Aorta (tissue), 5 donors: ENCODE results near the gene UVSSA. TPM values are rescaled to one million over a fixed set of nuclear protein-coding genes. Genes with fewer than 3 reads are reported as not detected.
A peak's percentile ranks its signal among the peaks of the same experiment; 100 is the strongest.

Source experiments
- ATAC-seq: fragments of 200-7000 bp; cut with Tn5 transposase; one replicate; pipeline ENCODE4 v1.9.1; 2022; ENCODE audit warnings: moderate library complexity; ENCODE audit not compliant: low FRiP score
- DNase-seq, 2 donors: peaks; one replicate each; pipeline ENCODE4 v3.0.0-alpha.2; 2020
- H3K27ac ChIP-seq, 2 donors: one replicate each; pipeline ENCODE4 v1.5.1; 2013; ENCODE audit warnings: low read length in 2 of 2, mild to moderate bottlenecking in 2 of 2, moderate library complexity in 2 of 2, control low read depth in 1 of 2, inconsistent platforms in 1 of 2, low read depth in 1 of 2
- H3K27me3 ChIP-seq, 2 donors: one replicate each; pipeline ENCODE4 v1.6.1; 2013; ENCODE audit warnings: control low read depth in 1 of 2, low read length in 1 of 2, mild to moderate bottlenecking in 1 of 2, moderate library complexity in 1 of 2; ENCODE audit not compliant: insufficient read depth in 2 of 2, control insufficient read depth in 1 of 2
- H3K36me3 ChIP-seq, 2 donors: one replicate each; pipeline ENCODE4 v1.6.1; 2013; ENCODE audit warnings: control low read depth in 1 of 2, low read length in 1 of 2, mild to moderate bottlenecking in 1 of 2; ENCODE audit not compliant: insufficient read depth in 2 of 2, control insufficient read depth in 1 of 2
- H3K4me1 ChIP-seq, 2 donors: one replicate each; pipeline ENCODE4 v1.6.1; 2013; ENCODE audit warnings: low read length in 2 of 2, control low read depth in 1 of 2, mild to moderate bottlenecking in 1 of 2, moderate library complexity in 1 of 2; ENCODE audit not compliant: insufficient read depth in 2 of 2, control insufficient read depth in 1 of 2
- H3K4me3 ChIP-seq, 2 donors: one replicate each; pipeline ENCODE4 v1.5.1; 2013; ENCODE audit warnings: low read length in 2 of 2, control low read depth in 1 of 2, mild to moderate bottlenecking in 1 of 2
- H3K9me3 ChIP-seq: one replicate; pipeline ENCODE4 v1.6.1; 2013; ENCODE audit warnings: mild to moderate bottlenecking, low read length; ENCODE audit not compliant: control insufficient read depth
- WGBS, 2 donors: extraction: QIAGEN DNeasy Blood & Tissue Kit; methylation state at CpG; one replicate each; pipeline ENCODE4 v1.1.7; 2013; 5-methylcytosine and 5-hydroxymethylcytosine counted together
- intact Hi-C, 2 donors: fragments of 100-400 bp; cut with DNase I; formaldehyde crosslinking; loops; one replicate each; pipeline versions ENCODE4 v1.14.2 to v1.15.0; 2022
- polyA plus RNA-seq, 2 donors: library from polyadenylated mRNA; stranded (reverse); fragments of 200-250 nt; gene quantifications; one replicate each; pipeline ENCODE4 v1.2.3, GENCODE V29; 2013
- total RNA-seq, 2 donors: library from RNA; stranded (reverse); fragmentation: NEBNext Ultra II Directional; extraction: Animal tissue kit (Norgen Biotek cat#: 25700); gene quantifications; one replicate each; pipeline ENCODE4 v1.2.1, GENCODE V29; 2021
- donor health status: healthy with polysubstance abuse.
- donor health status: Bipolar disorder and iron deficiency.
- donor health status: DM: no; HTN: no; CAD: no.
- donor health status: DM: no; HTN: no; CAD: no.
- donor health status: DM: yes; HTN: yes; CAD: no.

The UVSSA gene
- total and polyA plus RNA-seq, 4 donors, result 2.3 to 33.5 (median 16.3) TPM

GRCh38 chr4:1315836-1316536 lies 31.0 kb upstream of the UVSSA start:
- Histone ChIP-seq H3K27me3 (no peaks in the 10 kb centered on the region), H3K4me3 (no peak overlapping the region), H3K27ac (no peak overlapping the region), H3K4me1 (no peaks in the 10 kb centered on the region), H3K9me3 (no peaks in the 10 kb centered on the region), H3K36me3 (peaks cover 0 to 7% of the 10 kb centered on the region in 2 donors)
- intact Hi-C loops, result no loop called here
- DNase-seq (no peak), ATAC-seq (no peak)
- 92% methylated on average over 24 to 27 of the region's 27 CpGs for WGBS, 2 donors

GRCh38 chr4:1316537-1317168 lies 30.4 kb upstream of the UVSSA start:
- H3K27ac ChIP-seq, result no peak overlapping the region
- no peaks in the 10 kb centered on the region for H3K9me3 ChIP-seq
- peaks cover 0 to 7% of the 10 kb centered on the region in 2 donors for H3K36me3 ChIP-seq
- H3K4me3 ChIP-seq, result no peak overlapping the region
- WGBS, 2 donors, result 81 to 83% methylated on average over 16 of the region's 16 CpGs
- no peaks in the 10 kb centered on the region for H3K4me1 ChIP-seq
- intact Hi-C loops, result no loop called here
- ATAC-seq, result no peak
- no peaks in the 10 kb centered on the region for H3K27me3 ChIP-seq
- DNase-seq, result no peak

GRCh38 chr4:1317177-1318045 lies 29.6 kb upstream of the UVSSA start:
- DNase-seq (no peak), ATAC-seq (no peak)
- Histone ChIP-seq H3K36me3 (peaks cover 0 to 7% of the 10 kb centered on the region in 2 donors), H3K4me3 (no peak overlapping the region), H3K27ac (no peak overlapping the region), H3K9me3 (no peaks in the 10 kb centered on the region), H3K27me3 (no peaks in the 10 kb centered on the region), H3K4me1 (no peaks in the 10 kb centered on the region)
- WGBS, 2 donors, result 92 to 94% methylated on average over 29 of the region's 29 CpGs
- intact Hi-C loops, result no loop called here

- 95% methylated on average over 13 of the region's 13 CpGs for WGBS, 2 donors
- H3K4me3 ChIP-seq, result no peak overlapping the region
- DNase-seq (no peak), ATAC-seq (peak; percentile 17)
- H3K4me1 ChIP-seq, result no peaks in the 10 kb centered on the region
- intact Hi-C loops, result no loop called here
- no peaks in the 10 kb centered on the region for H3K27me3 ChIP-seq
- no peak overlapping the region for H3K27ac ChIP-seq
- H3K36me3 ChIP-seq, result peaks cover 0 to 7% of the 10 kb centered on the region in 2 donors
- no peaks in the 10 kb centered on the region for H3K9me3 ChIP-seq
Observed at GRCh38 chr4:1318046-1318375, 29.0 kb upstream of the UVSSA start.

- no peak for ATAC-seq
- Histone ChIP-seq H3K4me3 (no peak overlapping the region), H3K9me3 (no peaks in the 10 kb centered on the region), H3K4me1 (no peaks in the 10 kb centered on the region), H3K36me3 (peaks cover 0 to 6% of the 10 kb centered on the region in 2 donors), H3K27ac (no peak overlapping the region), H3K27me3 (no peaks in the 10 kb centered on the region)
- intact Hi-C loops, result no loop called here
- peak in 1 of 2 donors; percentile 51 for DNase-seq
- WGBS, 2 donors, result 85 to 89% methylated on average over 18 of the region's 18 CpGs
Observed at GRCh38 chr4:1318488-1319213, 28.4 kb upstream of the UVSSA start.

- WGBS, 2 donors, result 87 to 92% methylated on average over 13 of the region's 13 CpGs
- Histone ChIP-seq H3K27ac (no peak overlapping the region), H3K4me1 (no peaks in the 10 kb centered on the region), H3K4me3 (no peak overlapping the region), H3K36me3 (peaks cover 0 to 6% of the 10 kb centered on the region in 2 donors), H3K9me3 (no peaks in the 10 kb centered on the region), H3K27me3 (no peaks in the 10 kb centered on the region)
- intact Hi-C loops, result no loop called here
- ATAC-seq (no peak), DNase-seq (peak in 1 of 2 donors; percentile 66)
Observed at GRCh38 chr4:1321486-1321885, 25.5 kb upstream of the UVSSA start.

- H3K36me3 ChIP-seq, result peaks cover 0 to 8% of the 10 kb centered on the region in 2 donors
- peak overlapping the region in 1 of 2 donors; percentile 2 for H3K27ac ChIP-seq
- intact Hi-C loops, result no loop called here
- H3K4me3 ChIP-seq, result no peak overlapping the region
- no peaks in the 10 kb centered on the region for H3K9me3 ChIP-seq
- ATAC-seq (no peak), DNase-seq (peak in 1 of 2 donors; percentile 74)
- WGBS, 2 donors, result 88 to 90% methylated on average over 18 of the region's 18 CpGs
- no peaks in the 10 kb centered on the region for H3K27me3 ChIP-seq
- H3K4me1 ChIP-seq, result no peaks in the 10 kb centered on the region
Observed at GRCh38 chr4:1321946-1322650, 24.9 kb upstream of the UVSSA start.

- intact Hi-C loops, result no loop called here
Observed at GRCh38 chr4:1323280-1323634, 23.8 kb upstream of the UVSSA start.

More at GRCh38 chr4:1323280-1323634, 23.8 kb upstream of the UVSSA start:
- H3K9me3 ChIP-seq, result no peaks in the 10 kb centered on the region
- DNase-seq, result peak in 1 of 2 donors; percentile 78
- WGBS, 2 donors, result 4 to 7% methylated on average over 8 of the region's 8 CpGs
- no peak overlapping the region for H3K4me3 ChIP-seq
- no peaks in the 10 kb centered on the region for H3K4me1 ChIP-seq
- H3K36me3 ChIP-seq, result peaks cover 0 to 4% of the 10 kb centered on the region in 2 donors
- H3K27ac ChIP-seq, result peak overlapping the region in 1 of 2 donors; percentile 77
- no peaks in the 10 kb centered on the region for H3K27me3 ChIP-seq
- ATAC-seq, result peak; percentile 69
